ENCODE measurements around the gene ATF6.

Gene ATF6

GRCh38 chr1:162007466-162007865 is 241.3 kb downstream of the ATF6 start:
- no peak for DNase-seq

- no peak for DNase-seq
Measured at GRCh38 chr1:162008799-162009198, 242.7 kb downstream of the ATF6 start.

DNA sequence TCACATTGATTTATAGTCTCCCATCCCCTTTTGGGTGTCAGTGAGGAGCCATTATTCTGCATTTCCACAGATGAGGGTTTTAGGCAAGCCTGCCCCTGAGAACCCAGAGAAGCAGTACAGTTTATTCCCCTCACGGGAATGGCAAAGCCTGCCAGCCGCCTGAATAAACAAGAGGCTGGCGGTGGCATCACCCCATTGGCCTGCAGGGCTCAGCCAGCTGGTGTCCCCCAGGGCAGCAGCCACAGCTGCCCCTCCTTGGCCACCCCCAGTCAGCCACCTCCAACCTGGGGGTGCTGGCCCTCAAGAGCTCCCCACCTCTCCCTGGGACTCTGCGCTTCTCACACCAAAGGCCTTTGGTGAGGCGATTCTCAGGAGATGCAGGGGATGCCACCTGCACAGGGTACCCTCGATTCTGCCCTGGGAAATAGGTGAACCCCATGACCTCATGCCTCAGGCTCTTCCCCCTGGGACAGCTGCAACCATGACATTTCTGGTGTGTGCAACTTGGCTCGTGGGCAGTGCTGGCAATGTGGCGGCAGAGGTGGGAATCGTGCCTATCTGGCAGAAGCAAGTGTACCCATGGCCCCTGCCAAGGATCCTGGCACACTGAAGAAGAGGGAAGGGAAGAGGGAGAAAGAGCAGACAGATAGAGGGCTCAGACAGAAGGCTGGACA is 243.5 kb downstream of the ATF6 start:
- no peak for DNase-seq

DNA sequence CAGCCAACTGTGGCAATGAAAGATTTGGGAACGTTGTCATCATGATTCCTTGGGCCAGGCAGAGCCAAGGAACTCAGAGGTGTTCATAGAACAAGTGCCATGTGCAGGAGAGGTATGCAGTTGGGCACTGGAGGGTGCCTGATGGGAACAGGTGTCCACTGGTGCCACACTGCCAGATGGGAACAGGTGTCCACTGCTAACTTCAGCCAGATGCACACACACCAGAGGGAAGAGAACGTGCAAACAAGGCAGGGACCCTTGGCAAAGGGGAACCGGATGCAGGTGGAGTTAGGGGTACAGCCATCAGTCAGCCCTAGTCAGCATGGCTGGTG is 244.0 kb downstream of the ATF6 start:
- DNase-seq = no peak

DNA sequence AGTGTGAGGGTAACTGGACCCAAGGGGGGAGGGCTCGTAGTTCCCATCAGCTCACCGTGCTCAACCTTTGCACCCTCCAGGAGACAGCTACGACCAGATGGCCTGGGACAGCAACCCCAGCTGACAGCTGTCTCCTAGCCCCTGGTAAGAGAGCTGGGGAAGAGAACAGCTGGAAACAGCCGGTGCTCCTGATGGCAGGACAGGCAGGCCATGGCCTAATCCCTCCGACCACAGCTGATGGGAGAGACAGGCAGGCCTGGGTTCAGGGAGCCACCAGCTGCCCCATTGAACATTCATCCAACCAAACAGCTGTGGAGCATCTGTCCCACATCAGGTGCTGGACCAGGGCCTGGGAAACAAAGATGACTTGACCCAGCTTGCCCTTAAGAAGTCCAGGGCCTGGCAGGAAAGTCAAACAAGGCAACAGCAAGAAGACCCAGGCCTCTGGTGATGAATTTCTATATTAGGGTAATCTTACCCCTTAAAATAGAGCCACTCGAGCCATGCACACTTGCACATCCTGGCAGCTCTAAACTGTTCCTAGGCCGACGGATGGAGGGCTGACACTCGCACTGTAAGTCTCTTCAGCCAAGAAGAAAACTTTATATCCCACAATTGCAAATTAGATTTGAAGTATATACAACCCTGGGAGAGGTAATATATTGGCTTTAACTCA is 245.4 kb downstream of the ATF6 start:
- no peak for DNase-seq

GRCh38 chr1:162013289-162013688 is 247.2 kb downstream of the ATF6 start:
- no peak for DNase-seq
